HepG2 (cell line): ENCODE measurements around the gene RTN4RL2. TPM values are rescaled to one million over a fixed set of nuclear protein-coding genes. Genes with fewer than 3 reads are reported as not detected.

Source experiments
- CCDC6 ChIP-seq: sonication (generic); formaldehyde crosslinking; IDR thresholded peaks from 2 replicates; pipeline ENCODE4 v1.8.1; 2022; ENCODE audit warnings: mild to moderate bottlenecking, missing genetic modification reagents, moderate library complexity
- GTF3A ChIP-seq: sonication (generic); formaldehyde crosslinking; conservative IDR thresholded peaks from 2 replicates; pipeline ENCODE4 v1.4.0; 2020; ENCODE audit warnings: mild to moderate bottlenecking, missing genetic modification reagents
- HNF1B ChIP-seq: sonication (generic); formaldehyde crosslinking; IDR thresholded peaks from 2 replicates; pipeline ENCODE4 v1.5.1; 2020; ENCODE audit warnings: mild to moderate bottlenecking, moderate library complexity, missing genetic modification reagents
- HNRNPK ChIP-seq: fragments of 200-400 bp; formaldehyde crosslinking; IDR thresholded peaks from 2 replicates; pipeline ENCODE4 v1.6.1; 2018; ENCODE audit warnings: low read length, low read depth, moderate library complexity, mild to moderate bottlenecking; ENCODE audit not compliant: poor library complexity, severe bottlenecking
- HOXA5 ChIP-seq: sonication (generic); formaldehyde crosslinking; IDR thresholded peaks from 2 replicates; pipeline ENCODE4 v1.4.0; 2020; ENCODE audit warnings: missing genetic modification reagents
- IRX3 ChIP-seq: sonication (generic); formaldehyde crosslinking; IDR thresholded peaks from 2 replicates; pipeline ENCODE4 v1.8.1; 2023; ENCODE audit warnings: mild to moderate bottlenecking, low read depth, missing genetic modification reagents, borderline replicate concordance
- KDM5B ChIP-seq: sonication (generic); formaldehyde crosslinking; IDR thresholded peaks from 2 replicates; pipeline ENCODE4 v1.4.0; 2020; ENCODE audit warnings: missing genetic modification reagents, mild to moderate bottlenecking, borderline replicate concordance
- KLF12 ChIP-seq: sonication (generic); formaldehyde crosslinking; IDR thresholded peaks from 2 replicates; pipeline ENCODE4 v1.4.0; 2020; ENCODE audit warnings: missing genetic modification reagents, borderline replicate concordance
- MED1 ChIP-seq: sonication (generic); formaldehyde crosslinking; IDR thresholded peaks from 2 replicates; pipeline ENCODE4 v1.4.0; 2020; ENCODE audit warnings: missing genetic modification reagents
- SKI ChIP-seq: fragments of 450-650 bp; IDR thresholded peaks from one replicate; pipeline ENCODE4 v1.6.1; 2018; ENCODE audit warnings: mild to moderate bottlenecking; ENCODE audit not compliant: partially characterized antibody
- SOX6 ChIP-seq, 2 experiments: fragments of 450-650 bp in 1 of 2; sonication (generic) in 1 of 2; formaldehyde crosslinking in 1 of 2; IDR thresholded peaks; 2 replicates each; pipeline versions ENCODE4 v1.4.0 to v1.6.1; 2017 to 2020; ENCODE audit warnings: antibody characterized with exemption in 1 of 2, mild to moderate bottlenecking in 1 of 2, missing genetic modification reagents in 1 of 2
- SP1 ChIP-seq, 2 experiments: fragments of 450-650 bp in 1 of 2; sonication (generic) in 1 of 2; formaldehyde crosslinking in 1 of 2; IDR thresholded peaks; 2 replicates each; pipeline versions ENCODE4 v1.4.0 to v1.6.1; 2016 to 2020; ENCODE audit warnings: missing genetic modification reagents in 1 of 2
- SP4 ChIP-seq: sonication (generic); formaldehyde crosslinking; IDR thresholded peaks from 2 replicates; pipeline ENCODE4 v1.8.1; 2023; ENCODE audit warnings: mild to moderate bottlenecking, missing genetic modification reagents
- STAT5B ChIP-seq: sonication (generic); formaldehyde crosslinking; IDR thresholded peaks from 2 replicates; pipeline ENCODE4 v1.4.0; 2020; ENCODE audit warnings: missing genetic modification reagents
- TAF1 ChIP-seq: sonication (generic); formaldehyde crosslinking; IDR thresholded peaks from 2 replicates; pipeline ENCODE4 v1.4.0; 2020; ENCODE audit warnings: missing genetic modification reagents
- TARDBP ChIP-seq: sonication (generic); formaldehyde crosslinking; IDR thresholded peaks from 2 replicates; pipeline ENCODE4 v1.8.0; 2022; ENCODE audit warnings: mild to moderate bottlenecking, missing genetic modification reagents
- TOPORS ChIP-seq: sonication (generic); formaldehyde crosslinking; IDR thresholded peaks from 2 replicates; pipeline ENCODE4 v1.8.0; 2023; ENCODE audit warnings: mild to moderate bottlenecking, missing genetic modification reagents
- ZMAT5 ChIP-seq: sonication (generic); formaldehyde crosslinking; IDR thresholded peaks from 2 replicates; pipeline ENCODE4 v1.5.0; 2020; ENCODE audit warnings: mild to moderate bottlenecking, low read depth, missing genetic modification reagents, borderline replicate concordance
- ZNF121 ChIP-seq: sonication (generic); formaldehyde crosslinking; IDR thresholded peaks from 2 replicates; pipeline ENCODE4 v1.5.0; 2020; ENCODE audit warnings: mild to moderate bottlenecking, missing genetic modification reagents
- ZNF230 ChIP-seq: sonication (generic); formaldehyde crosslinking; IDR thresholded peaks from 2 replicates; pipeline ENCODE4 v1.4.0; 2020; ENCODE audit warnings: mild to moderate bottlenecking, missing genetic modification reagents
- ZNF687 ChIP-seq: sonication (generic); formaldehyde crosslinking; IDR thresholded peaks from 2 replicates; pipeline ENCODE4 v1.5.1; 2020; ENCODE audit warnings: mild to moderate bottlenecking, missing genetic modification reagents, moderate library complexity
- polyA plus RNA-seq, 8 experiments: library from polyadenylated mRNA; depleted of rRNA in 3 of 8; stranded (reverse) in 7 of 8; unstranded in 1 of 8; fragments of >200 nt; fragmentation: Illumina TruSeq in 4 of 8; extraction: Trizol in 4 of 8; gene quantifications; 2 replicates each; pipeline versions ENCODE4 v1.2.1 to v1.2.3, GENCODE V29; 2011 to 2016; ENCODE audit warnings: low read depth in 4 of 8, missing spikeins in 1 of 8, mixed read lengths in 1 of 8; ENCODE audit not compliant: insufficient read depth in 1 of 8
- total RNA-seq, 5 experiments: library from RNA; depleted of rRNA; stranded (reverse); fragments of >200 nt; fragmentation: Illumina TruSeq; extraction: Trizol; gene quantifications; 2 replicates each; pipeline ENCODE4 v1.2.3, GENCODE V29; 2016; ENCODE audit warnings: low read depth in 1 of 5

RTN4RL2 gene
- total and polyA plus RNA-seq, 2 of the 13 experiments (the other 11 are each of a cell fraction or from before 2014, with no cell fraction given): 1.3 to 4.3 TPM

GRCh38 chr11:57499413-57499982, 39.2 kb downstream of the RTN4RL2 start (continued):
- peak; percentile 89 for TF ChIP-seq ZNF687 (CRISPR knock-in tag)
- TF ChIP-seq TARDBP (CRISPR knock-in tag): peak; percentile 72
- TF ChIP-seq TAF1 (CRISPR knock-in tag): peak; percentile 60; the same call in 1 of the 2 replicates
- peak; percentile 20 for TF ChIP-seq HNRNPK
- TF ChIP-seq MED1: 0 out of 2 replicates have a peak, but pooled peaks have one; percentile 38
- 0 out of 2 replicates have a peak, but pooled peaks have one; percentile 41 for TF ChIP-seq ZNF121
- no peak for TF ChIP-seq SP1 (IDR thresholded peaks at IDR 0.05)
- TF ChIP-seq SP1 (CRISPR knock-in tag; IDR thresholded peaks at IDR 0.05): peak; percentile 83
- TF ChIP-seq HOXA5 (CRISPR knock-in tag): peak; percentile 73
- TF ChIP-seq IRX3 (CRISPR knock-in tag): 0 out of 2 replicates have a peak, but pooled peaks have one; percentile 23
- TF ChIP-seq ZMAT5 (CRISPR knock-in tag): no peak
- 0 out of 2 replicates have a peak, but pooled peaks have one; percentile 9 for TF ChIP-seq KLF12 (CRISPR knock-in tag)
- TF ChIP-seq ZNF230: no peak
- TF ChIP-seq SKI: peak; percentile 29
- TF ChIP-seq HNF1B: 0 out of 2 replicates have a peak, but pooled peaks have one; percentile 30
- 0 out of 2 replicates have a peak, but pooled peaks have one; percentile 51 for TF ChIP-seq CCDC6 (CRISPR knock-in tag)
- 0 out of 2 replicates have a peak, but pooled peaks have one; percentile 35 for TF ChIP-seq TOPORS
- TF ChIP-seq GTF3A: no peak
- TF ChIP-seq STAT5B (CRISPR knock-in tag): no peak
- TF ChIP-seq SOX6 (IDR thresholded peaks at IDR 0.05): no peak
- peak; percentile 47; the same call in 1 of the 2 replicates for TF ChIP-seq SOX6 (CRISPR knock-in tag; IDR thresholded peaks at IDR 0.05)
- peak; percentile 65; the same call in 1 of the 2 replicates for TF ChIP-seq SP4 (CRISPR knock-in tag)
- peak; percentile 29; the same call in 1 of the 2 replicates for TF ChIP-seq KDM5B (CRISPR knock-in tag)
